ENCODE results near the gene IFNL2.

DNA sequence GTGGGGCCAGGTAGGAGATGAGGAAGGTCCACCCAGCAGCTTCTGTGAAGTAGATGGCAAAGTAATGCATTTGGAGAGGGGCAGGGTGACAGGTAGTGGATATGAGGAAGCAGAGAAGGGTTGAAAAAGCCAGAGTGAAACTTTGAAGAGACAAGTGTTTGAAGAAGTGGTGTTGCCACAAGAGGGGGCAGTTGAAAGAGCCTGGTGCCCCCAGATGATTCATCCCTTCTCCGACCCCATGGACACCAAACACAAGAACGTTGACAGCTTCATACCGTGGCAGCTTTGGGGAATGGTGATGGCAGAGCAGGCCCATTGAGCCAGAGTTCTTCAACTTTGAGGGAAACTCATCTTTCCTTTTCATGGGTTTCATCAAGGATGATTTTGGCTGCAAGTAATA is 43.3 kb upstream of the IFNL2 start:
- TF ChIP-seq CTCF (conservative IDR thresholded peaks at IDR 0.05; ENCODE audit: low read depth, low read length): no peak
- no peak for TF ChIP-seq BHLHE40 (IDR thresholded peaks at IDR 0.05; ENCODE audit: low read depth, low read length)
- no peak for TF ChIP-seq ELK1 (IDR thresholded peaks at IDR 0.05; ENCODE audit: borderline replicate concordance, low read depth, low read length)
- no peak for TF ChIP-seq RFX5 (IDR thresholded peaks at IDR 0.05; ENCODE audit: low read depth, low read length)
- no peak for TF ChIP-seq RAD21 (IDR thresholded peaks at IDR 0.05; ENCODE audit: low read length)
- TF ChIP-seq POLR2A (IDR thresholded peaks at IDR 0.05; ENCODE audit: low read depth, low read length): no peak
- TF ChIP-seq MAZ (IDR thresholded peaks at IDR 0.05; ENCODE audit: borderline replicate concordance, low read depth, low read length): no peak
- TF ChIP-seq, protein P1, sequence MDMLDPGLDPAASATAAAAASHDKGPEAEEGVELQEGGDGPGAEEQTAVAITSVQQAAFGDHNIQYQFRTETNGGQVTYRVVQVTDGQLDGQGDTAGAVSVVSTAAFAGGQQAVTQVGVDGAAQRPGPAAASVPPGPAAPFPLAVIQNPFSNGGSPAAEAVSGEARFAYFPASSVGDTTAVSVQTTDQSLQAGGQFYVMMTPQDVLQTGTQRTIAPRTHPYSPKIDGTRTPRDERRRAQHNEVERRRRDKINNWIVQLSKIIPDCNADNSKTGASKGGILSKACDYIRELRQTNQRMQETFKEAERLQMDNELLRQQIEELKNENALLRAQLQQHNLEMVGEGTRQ (IDR thresholded peaks at IDR 0.05; ENCODE audit: low read depth, low read length): no peak
- no peak for TF ChIP-seq MXI1 (IDR thresholded peaks at IDR 0.05; ENCODE audit: borderline replicate concordance, low read depth, low read length)
- TF ChIP-seq MAFK (IDR thresholded peaks at IDR 0.05; ENCODE audit: low read depth, low read length): no peak
- no peak for TF ChIP-seq CEBPB (IDR thresholded peaks at IDR 0.05; ENCODE audit: low read depth, low read length)
- TF ChIP-seq SMC3 (IDR thresholded peaks at IDR 0.05; ENCODE audit: low read depth, low read length): no peak
